Activated CD8-positive, alpha-beta T cell treated with anti-CD3 and anti-CD28 coated beads for 36 hours (primary cell): ENCODE data around the gene S100B. TPM values are rescaled to one million over a fixed set of nuclear protein-coding genes. Genes with fewer than 3 reads are reported as not detected.
A peak's percentile ranks its signal among the peaks of the same experiment; 100 is the strongest.

Experiments
- ATAC-seq: fragments of 200-7000 bp; cut with Tn5 transposase; one replicate; pipeline ENCODE4 v1.10.0; 2021; ENCODE audit warnings: mild to moderate bottlenecking, moderate library complexity
- CTCF ChIA-PET: fragments of 350-600 bp; sonication (Branson Sonifier 250); formaldehyde crosslinking; loops from one replicate; lab custom pipeline; 2021; ENCODE audit warnings: antibody characterized with exemption; lab: Charles Lee
- POLR2A ChIA-PET: fragments of 350-600 bp; sonication (Branson Sonifier 250); formaldehyde crosslinking; loops from one replicate; lab custom pipeline; 2021; ENCODE audit warnings: antibody characterized with exemption; lab: Charles Lee
- DNase-seq: peaks from one replicate; pipeline ENCODE4 v3.0.0-alpha.2; 2020
- H3K27ac Mint-ChIP-seq: one replicate; pipeline ENCODE4 v1.8.0; 2021; ENCODE audit warnings: mild to moderate bottlenecking, mixed read lengths
- H3K27me3 Mint-ChIP-seq: one replicate; pipeline ENCODE4 v1.8.0; 2021; ENCODE audit warnings: mixed read lengths
- H3K36me3 Mint-ChIP-seq: one replicate; pipeline ENCODE4 v1.8.0; 2021; ENCODE audit warnings: low read depth, mixed read lengths
- H3K4me1 Mint-ChIP-seq: one replicate; pipeline ENCODE4 v1.8.0; 2021; ENCODE audit warnings: low read depth, mixed read lengths
- H3K4me3 Mint-ChIP-seq: one replicate; pipeline ENCODE4 v1.8.0; 2021; ENCODE audit warnings: mild to moderate bottlenecking, moderate library complexity, mixed read lengths
- H3K9me3 Mint-ChIP-seq: one replicate; pipeline ENCODE4 v1.8.0; 2021; ENCODE audit warnings: mixed read lengths
- CTCF ChIP-seq: fragments of 200-600 bp; IDR thresholded peaks from one replicate; pipeline ENCODE4 v1.8.0; 2022; ENCODE audit warnings: antibody characterized with exemption, mild to moderate bottlenecking
- intact Hi-C: fragments of 100-400 bp; cut with micrococcal nuclease; formaldehyde crosslinking; loops from one replicate; pipeline ENCODE4 v1.10.0; 2022
- total RNA-seq, 2 experiments: library from RNA; stranded (reverse); gene quantifications; one replicate each; pipeline ENCODE4 v1.2.3, GENCODE V29; 2021

S100B gene
- total RNA-seq, 2 experiments from 2014 or later: 2.7 to 3.0 TPM

- intact Hi-C loops: no loop called here
- Mint-ChIP-seq H3K4me3 (no peak overlapping the region), H3K4me1 (peaks cover 54% of the 10 kb centered on the region), H3K36me3 (peaks cover 12% of the 10 kb centered on the region), H3K9me3 (peaks cover 14% of the 10 kb centered on the region), H3K27ac (peak overlapping the region; percentile 86), H3K27me3 (no peaks in the 10 kb centered on the region)
- CTCF ChIA-PET: interaction anchor here (0.7 to 2.9 kb wide), 6 partner anchors 13 to 150 kb away, joined by 3 to 22 read pairs (median 4); partner anchors contain the start of gene PRMT2
- ATAC-seq (peak; percentile 68), DNase-seq (peak; percentile 31)
- no peak for TF ChIP-seq CTCF
- POLR2A ChIA-PET: interaction anchor here (0.8 to 6.7 kb wide), 6 partner anchors 10 to 69 kb away, joined by 3 to 52 read pairs (median 4); partner anchors contain the start of gene PRMT2
Measured at GRCh38 chr21:46621457-46622182, 16.7 kb upstream of the S100B start.

- DNase-seq: no peak
- ATAC-seq: no peak
- CTCF ChIA-PET: interaction anchor here (1.3 to 2.9 kb wide), 3 partner anchors 13 to 89 kb away, joined by 4 to 22 read pairs (median 5); partner anchors contain the start of gene PRMT2
- H3K4me3 Mint-ChIP-seq: no peak overlapping the region
- peak overlapping the region; percentile 27 for H3K27ac Mint-ChIP-seq
- intact Hi-C loops: no loop called here
- H3K9me3 Mint-ChIP-seq: peaks cover 8% of the 10 kb centered on the region
- H3K36me3 Mint-ChIP-seq: peaks cover 6% of the 10 kb centered on the region
- no peak for TF ChIP-seq CTCF
- H3K27me3 Mint-ChIP-seq: no peaks in the 10 kb centered on the region
- H3K4me1 Mint-ChIP-seq: peaks cover 55% of the 10 kb centered on the region
- POLR2A ChIA-PET: interaction anchor here (0.6 to 6.7 kb wide), 5 partner anchors 14 to 95 kb away, joined by 3 to 52 read pairs (median 5); partner anchors contain the start of genes PRMT2 and S100B
Measured at GRCh38 chr21:46620846-46621245, 16.0 kb upstream of the S100B start.

- no peak overlapping the region for H3K27ac Mint-ChIP-seq
Measured at GRCh38 chr21:46619846-46620245, 15.0 kb upstream of the S100B start.

GRCh38 chr21:46618738-46619379 lies 14.0 kb upstream of the S100B start:
- no peak for TF ChIP-seq CTCF
- DNase-seq (no peak), ATAC-seq (no peak)
- Mint-ChIP-seq H3K4me1 (peaks cover 47% of the 10 kb centered on the region), H3K9me3 (no peaks in the 10 kb centered on the region), H3K36me3 (no peaks in the 10 kb centered on the region), H3K27me3 (no peaks in the 10 kb centered on the region), H3K4me3 (no peak overlapping the region), H3K27ac (no peak overlapping the region)
- intact Hi-C loops: no loop called here
- CTCF ChIA-PET: interaction anchor here (0.9 to 2.4 kb wide), 4 partner anchors 9 to 59 kb away, joined by 3 to 6 read pairs (median 4); no protein-coding TSS in a partner anchor
- POLR2A ChIA-PET: interaction anchor here (1.9 to 6.7 kb wide), 2 partner anchors 13 to 16 kb away, joined by 6 to 52 read pairs; partner anchors contain the start of genes PRMT2 and S100B

More at GRCh38 chr21:46619846-46620245, 15.0 kb upstream of the S100B start:
- intact Hi-C loops: no loop called here
- no peak for TF ChIP-seq CTCF
- Mint-ChIP-seq H3K9me3 (no peaks in the 10 kb centered on the region), H3K27me3 (no peaks in the 10 kb centered on the region), H3K4me1 (peaks cover 49% of the 10 kb centered on the region), H3K36me3 (no peaks in the 10 kb centered on the region), H3K4me3 (no peak overlapping the region)
- peak; percentile 56 for DNase-seq
- peak; percentile 29 for ATAC-seq
- ChIA-PET POLR2A (interaction anchor here (1.9 to 6.7 kb wide), 2 partner anchors 14 to 15 kb away, joined by 6 to 52 read pairs; partner anchors contain the start of genes PRMT2 and S100B), CTCF (interaction anchor here (1.5 to 2.9 kb wide), 3 partner anchors 12 to 60 kb away, joined by 3 to 22 read pairs (median 5); partner anchors contain the start of gene PRMT2)
